Measurements from ENCODE around the gene GALNTL6.
"Not testable (repeated sequence)": the region's sequence is repeated elsewhere in the genome, so short reads cannot be mapped to it uniquely, and the experiment has no call there.

GALNTL6 gene

DNA sequence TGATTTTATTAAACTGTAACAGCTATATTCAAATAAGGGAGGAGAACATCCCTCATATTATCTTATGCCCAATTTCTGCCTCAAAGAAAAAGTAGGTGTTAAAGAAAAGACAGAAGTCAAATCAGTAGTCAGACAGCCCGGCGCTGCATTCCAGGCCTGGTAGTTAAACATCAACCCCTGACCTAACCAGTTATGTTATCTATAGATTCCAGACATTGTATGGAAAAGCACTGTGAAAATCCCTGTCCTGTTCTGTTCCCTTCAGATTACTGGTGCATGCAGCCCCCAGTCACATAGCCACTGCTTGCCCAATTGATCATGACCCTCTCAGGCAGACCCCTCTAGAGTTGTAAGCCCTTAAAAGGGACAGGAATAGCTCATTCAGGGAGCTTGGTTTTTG lies 1085.5 kb downstream of the GALNTL6 start:
- DNase-seq = no peak

DNA sequence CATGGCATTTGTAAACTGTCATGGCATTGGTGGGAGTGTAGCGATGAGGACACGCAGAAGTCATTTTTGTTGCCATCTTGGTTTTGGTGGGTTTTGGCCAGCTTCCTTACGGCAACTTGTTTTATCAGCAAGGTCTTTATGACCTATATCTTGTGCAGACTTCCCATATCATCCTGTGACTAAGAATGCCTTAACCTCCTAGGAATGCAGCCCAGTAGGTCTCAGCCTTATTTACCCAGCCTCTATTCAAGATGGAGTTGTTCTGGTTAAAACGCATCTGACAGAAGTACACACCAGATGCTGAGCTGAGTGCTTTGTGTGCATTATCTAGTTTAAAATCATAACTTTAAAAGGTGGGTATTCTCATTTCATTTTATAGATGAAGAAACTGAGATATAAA lies 1086.7 kb downstream of the GALNTL6 start:
- DNase-seq = no peak

DNA sequence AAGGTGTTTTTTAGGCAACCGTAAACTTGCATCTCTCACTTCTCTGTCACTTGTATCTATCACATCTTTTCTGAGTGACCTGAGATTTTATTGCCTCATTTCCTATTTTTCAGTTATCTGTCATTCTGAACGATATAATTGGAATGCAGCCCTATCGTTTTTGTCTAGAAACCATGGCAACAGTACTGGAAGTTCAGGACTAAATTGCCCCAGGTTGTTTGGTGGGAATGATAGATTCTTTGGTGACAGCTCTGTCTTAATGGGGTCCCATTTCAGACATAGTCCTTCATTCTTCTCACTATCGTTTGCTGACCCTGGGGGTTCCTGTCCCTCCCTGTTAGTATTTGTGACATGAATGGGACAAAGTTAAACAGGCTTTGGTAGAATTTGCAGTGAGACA lies 1087.7 kb downstream of the GALNTL6 start:
- DNase-seq = no peak

DNA sequence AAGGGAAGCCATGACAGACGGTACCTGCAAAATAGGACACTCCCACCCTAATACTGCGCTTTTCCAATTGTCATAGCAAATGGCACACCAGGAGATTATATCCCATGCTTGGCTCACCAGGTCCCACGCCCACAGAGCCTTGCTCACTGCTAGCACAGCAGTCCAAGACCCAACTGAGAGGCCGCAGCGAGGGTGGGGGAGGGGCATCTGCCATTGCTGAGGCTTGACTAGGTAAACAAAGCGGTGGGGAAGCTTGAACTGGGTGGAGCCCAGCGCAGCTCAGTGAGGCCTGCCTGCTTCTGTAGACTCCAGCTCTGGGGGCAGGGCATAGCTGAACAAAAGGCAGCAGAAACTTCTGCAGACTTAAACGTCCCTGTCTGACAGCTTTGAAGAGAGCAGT lies 1099.3 kb downstream of the GALNTL6 start:
- not testable (repeated sequence) for DNase-seq

DNA sequence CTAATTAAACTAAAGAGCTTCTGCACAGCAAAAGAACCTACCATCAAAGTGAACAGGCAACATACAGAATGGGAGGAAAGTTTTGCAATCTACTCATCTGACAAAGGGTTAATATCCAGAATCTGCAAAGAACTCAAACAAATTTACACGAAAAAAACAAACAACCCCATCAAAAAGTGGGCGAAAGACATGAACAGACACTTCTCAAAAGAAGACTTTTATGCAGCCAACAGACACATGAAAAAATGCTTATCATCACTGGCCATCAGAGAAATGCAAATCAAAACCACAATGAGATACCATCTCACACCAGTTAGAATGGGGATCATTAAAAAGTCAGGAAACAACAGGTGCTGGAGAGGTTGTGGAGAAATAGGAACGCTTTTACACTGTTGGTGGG lies 1104.2 kb downstream of the GALNTL6 start:
- DNase-seq = not testable (repeated sequence)

DNA sequence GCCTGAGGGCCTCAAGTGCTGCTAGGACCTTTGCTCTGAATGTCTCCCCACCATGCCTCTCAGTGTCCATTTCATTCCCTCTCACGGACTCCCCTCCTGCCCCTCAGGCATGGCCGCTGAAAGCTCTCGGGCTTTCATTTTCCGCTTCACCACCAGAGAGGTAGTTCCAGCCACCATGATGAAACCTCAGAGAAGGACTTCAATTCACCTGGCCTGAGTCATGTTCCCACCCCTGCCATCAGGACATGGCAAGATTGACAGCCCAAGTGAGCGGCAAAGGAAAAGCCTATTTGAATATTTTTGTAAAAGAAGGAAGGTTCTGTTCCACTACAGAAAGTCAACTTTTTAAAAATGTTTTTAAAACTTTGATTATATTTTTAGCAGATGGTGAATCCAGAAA lies 1106.1 kb downstream of the GALNTL6 start:
- no peak for DNase-seq

DNA sequence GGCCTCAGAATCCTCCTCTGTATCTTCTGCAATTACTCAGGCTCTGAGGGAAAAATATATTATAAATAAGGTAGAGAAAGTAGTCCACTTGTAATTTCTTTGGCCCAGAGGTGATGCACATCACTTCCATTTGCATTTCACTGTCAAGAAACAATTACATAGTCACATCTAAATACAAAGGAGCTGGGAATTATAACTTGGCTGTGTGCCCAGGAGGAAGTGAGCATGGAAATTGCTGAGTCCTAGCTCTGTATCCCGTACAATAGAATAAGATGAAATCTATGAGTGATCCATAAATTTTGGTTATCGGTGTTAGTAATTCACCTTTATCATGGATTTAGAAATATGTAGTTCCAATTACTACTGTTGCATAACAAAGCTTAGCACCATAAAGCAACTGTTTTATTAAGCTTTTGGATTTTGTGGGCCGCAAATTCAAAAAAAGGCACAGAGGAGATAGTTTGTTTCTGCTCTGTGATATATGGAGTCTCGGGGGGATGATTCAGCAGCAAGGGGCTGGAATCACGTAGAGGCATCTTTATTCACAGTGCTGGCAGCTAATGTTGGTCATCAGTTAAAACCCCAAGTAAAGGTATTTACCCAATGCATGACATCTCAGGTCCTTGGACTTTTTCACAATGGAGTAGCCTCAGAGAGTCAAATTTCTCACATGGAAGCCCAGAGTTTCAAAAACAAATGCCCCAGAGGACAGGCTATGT lies 1114.1 kb downstream of the GALNTL6 start:
- no peak for DNase-seq

DNA sequence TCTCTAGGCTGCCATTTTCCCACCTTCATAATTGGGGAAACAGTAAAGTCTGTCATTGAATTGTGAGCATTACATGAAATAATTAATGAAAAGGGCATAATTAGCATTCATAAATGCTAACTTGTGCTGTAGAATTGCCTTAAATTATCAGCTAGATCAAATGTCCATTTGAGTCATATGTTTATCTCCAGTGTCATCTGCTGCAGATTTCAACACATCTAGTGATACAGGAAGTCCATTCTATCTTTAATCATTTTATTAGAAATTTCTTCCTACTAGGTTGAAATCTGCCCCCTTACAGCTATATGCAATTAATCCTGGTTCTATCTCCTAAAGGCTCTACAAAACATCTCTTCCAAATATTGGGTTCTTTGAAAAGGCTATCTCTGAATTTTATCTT lies 1115.1 kb downstream of the GALNTL6 start:
- no peak for DNase-seq

DNA sequence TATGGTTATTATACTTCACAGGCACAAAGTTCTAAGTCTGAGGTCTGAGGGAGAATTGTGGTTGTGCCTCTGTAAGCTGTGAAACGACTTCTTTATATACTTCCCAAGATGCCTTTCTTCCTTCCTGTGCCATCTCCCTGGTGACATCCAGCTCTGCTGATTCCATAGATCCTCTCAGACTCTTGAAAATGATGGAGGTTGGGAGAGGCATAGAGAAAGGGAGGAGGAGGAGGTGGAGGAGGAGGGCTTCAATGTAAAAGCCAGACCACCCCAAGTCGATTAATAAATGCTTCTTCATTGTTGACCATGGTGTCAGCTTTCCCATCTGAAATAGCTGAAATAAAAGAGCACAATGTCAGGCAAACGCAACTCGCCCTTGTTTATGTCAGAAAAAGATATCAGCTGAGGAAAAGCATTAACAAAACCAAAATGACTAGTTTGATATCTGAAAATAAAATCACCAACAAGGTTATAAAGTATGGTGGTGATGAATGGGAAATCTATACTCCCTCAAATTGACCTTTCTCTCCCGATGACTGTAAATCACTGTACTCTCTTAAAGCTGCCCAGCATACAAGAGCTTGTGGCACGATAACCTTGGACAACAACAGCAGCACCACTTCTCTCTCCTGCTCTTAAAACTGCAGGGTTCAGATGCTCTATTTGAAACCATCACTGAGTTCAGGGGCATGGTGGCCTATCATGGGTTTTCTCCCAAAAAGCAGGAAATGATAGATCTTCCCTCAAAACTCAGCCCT lies 1125.0 kb downstream of the GALNTL6 start:
- no peak for DNase-seq

DNA sequence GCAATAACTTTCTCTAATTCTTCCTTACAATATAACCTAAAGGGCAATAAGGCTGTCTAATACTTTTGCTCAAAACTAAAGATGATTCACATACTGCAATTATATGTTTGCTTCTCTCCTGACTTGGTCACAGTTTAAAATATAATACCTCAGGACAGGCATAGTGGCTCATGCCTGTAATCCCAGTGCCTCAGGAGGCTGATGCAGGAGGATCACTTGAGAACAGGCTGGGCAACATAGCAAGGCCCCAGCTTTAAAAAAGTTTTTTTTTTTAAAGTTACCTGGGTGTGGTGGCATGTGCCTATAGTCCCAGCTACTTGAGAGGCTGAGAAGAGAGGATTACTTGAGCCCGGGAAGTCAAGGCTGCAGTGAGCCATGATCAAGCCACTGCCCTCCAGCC lies 1125.7 kb downstream of the GALNTL6 start:
- DNase-seq = no peak

DNA sequence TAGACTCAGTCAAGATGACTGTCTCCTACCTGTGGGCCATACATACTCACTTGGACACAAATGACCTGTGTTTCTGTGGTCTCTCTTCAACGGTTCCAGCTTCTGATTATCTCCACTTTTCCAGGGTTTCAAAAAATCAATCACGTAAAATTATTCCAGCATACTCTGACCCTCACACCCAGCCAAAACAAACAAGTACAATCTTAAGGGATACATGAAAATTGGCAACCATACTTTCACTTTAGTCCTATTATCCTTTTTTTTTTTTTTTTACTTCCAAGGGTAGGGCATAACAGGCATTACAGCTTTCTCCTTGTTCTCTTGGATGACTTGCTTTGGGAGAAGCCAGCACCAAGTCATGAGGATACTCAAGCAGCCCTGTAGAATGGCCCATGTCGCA lies 1129.6 kb downstream of the GALNTL6 start:
- DNase-seq = no peak

DNA sequence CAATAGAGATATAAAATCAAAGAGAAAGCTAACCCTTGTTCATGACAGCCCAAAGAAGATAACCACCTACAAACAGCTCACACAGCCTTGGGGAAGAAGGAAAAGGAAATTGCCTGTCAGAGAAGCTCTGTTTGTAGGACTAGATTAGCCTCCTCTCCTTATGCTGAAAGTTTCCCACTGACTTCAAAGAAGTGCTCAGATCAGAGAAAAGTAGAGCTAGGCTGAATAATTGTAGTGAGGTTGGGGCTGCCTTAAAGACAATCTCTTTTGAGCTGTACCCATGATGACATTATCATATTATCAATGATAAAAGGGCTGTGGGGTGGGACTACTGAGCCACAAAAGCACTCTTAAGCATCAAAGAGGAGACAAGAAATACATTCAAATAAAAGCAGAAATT lies 1132.4 kb downstream of the GALNTL6 start:
- DNase-seq = no peak

DNA sequence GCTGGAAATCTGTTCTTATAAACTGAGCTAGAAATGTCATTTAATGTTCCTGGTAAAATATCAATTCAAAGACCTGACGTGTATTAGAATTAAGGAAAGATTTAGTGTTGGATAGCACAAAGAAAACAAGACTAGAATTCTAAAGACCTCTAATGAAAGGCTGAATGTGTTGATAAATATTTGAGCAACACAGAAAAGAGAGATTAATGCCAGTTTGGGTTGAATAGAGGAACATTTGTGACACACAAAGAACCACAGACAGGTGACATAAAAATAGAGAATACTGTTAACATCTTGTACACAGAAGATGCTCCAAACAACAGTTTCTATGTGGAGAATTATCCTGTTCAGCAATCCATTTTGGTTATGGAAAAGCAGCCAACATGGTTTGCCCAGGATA lies 1133.3 kb downstream of the GALNTL6 start:
- DNase-seq = no peak

DNA sequence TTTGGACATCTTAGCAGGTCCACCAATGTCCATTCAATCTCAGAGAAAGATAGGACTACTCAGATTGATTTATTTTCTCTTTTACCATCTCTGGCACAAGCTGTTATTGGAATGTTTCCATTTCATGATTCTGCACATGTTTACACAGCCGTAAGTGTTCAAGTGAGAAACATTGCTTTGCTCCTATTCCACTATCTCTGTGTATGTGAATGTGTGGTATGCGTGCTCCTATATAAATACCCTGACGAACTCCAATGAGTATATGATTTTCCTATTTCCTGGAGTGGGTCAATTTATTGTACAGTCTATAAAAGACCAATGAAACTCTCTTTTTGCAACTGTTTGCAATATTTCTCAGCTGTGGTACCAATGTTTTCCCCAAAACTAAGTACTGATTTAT lies 1134.4 kb downstream of the GALNTL6 start:
- DNase-seq = no peak

DNA sequence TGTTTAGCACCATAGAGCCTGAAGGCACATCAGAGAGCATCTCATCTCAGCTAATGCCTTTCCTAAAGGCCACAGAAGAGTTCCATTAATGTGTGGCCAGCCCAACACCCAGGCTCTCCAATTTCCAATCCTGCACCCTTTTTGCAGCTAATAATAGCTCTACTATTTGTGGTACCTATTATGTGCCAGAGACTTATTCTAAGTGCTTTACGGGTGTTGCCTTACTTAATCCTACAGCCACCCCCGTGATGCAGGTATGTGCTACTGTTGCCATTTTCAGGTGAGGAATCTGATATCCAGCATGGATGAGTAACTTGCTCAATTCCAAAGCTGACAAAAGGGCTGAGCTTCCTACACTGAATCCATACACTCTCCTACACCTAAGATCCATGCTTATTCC lies 1137.8 kb downstream of the GALNTL6 start:
- no peak for DNase-seq

DNA sequence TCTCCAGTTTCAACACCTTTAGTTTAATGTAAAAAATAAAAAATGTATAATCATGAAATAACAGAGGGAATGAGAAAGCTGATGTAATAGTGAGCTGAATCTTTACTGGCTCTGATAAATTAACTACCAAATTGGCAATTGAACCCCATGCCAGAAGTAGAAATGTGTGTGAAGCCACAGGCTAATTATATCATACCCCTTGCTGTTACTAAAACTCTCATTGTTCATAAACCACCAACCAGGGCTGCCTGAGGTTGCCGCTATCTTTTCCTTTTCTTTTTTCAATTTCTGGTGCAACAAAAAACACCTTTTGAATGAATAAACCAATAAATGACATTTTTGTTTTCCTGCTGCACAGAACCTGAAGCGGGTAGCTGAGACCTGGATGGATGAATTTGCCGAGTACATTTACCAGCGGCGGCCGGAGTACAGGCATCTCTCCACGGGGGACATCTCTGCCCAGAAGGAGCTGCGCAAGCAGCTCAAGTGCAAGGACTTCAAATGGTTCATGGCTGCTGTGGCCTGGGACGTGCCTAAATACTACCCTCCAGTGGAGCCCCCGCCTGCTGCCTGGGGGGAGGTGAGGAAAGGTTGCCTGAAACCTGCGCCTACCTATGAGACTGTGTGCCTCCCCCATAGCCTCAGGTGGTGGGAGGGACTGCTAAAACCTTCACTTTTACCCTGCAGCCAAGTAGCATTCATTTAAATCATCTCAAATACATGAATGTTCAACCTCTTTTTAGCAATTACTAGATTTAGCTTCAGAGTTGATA lies 1138.7 kb downstream of the GALNTL6 start:
- DNase-seq = no peak

DNA sequence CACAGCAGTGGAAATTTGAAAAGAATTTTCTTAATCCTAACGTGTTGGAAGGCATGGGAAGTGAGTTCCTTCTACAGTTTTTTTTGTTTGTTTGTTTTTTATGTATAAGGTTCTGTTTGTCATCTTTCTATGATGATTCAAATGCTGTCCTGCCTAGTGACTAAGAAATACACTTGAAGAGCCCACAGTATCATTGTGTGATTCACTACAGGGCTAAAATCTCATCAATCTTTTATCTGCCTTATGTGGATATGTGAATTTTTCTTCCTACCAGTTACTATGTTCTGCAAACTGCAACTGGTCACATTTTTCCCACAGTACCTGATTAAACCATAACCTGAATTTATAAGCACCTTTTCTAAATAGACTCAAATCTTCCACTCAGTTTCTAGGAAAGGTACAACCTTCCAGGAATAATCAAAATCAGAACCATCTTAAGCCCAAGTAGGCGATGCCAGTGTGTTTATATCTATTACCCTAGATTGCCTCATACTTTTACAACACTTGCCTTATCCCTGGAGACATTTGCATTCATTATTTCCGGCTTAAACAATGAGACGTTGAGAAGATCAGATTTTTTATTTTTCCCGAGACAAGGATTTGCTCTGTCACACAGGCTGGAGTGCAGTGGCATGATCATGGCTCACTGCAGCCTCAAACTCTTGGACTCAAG lies 1140.8 kb downstream of the GALNTL6 start:
- DNase-seq = no peak

DNA sequence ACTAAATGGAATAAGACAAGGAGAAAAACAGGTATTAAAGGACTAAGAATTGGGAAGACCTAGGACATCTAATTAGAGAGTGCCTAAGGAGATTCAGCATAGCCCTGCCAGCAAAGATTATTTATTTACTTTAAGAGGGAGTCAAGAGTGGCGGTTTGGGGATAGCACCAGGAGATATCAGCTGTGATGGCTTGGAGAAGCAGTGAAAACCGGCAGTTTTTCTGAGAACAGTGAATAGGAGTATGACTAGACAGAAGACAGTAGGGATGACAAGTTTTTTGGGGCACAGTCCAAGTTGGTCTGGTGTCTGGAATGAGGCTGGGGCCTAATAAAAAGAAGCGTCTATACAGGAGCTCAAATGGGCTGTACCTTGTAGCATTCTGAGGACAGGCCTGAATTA lies 1143.1 kb downstream of the GALNTL6 start:
- not testable (repeated sequence) for DNase-seq

DNA sequence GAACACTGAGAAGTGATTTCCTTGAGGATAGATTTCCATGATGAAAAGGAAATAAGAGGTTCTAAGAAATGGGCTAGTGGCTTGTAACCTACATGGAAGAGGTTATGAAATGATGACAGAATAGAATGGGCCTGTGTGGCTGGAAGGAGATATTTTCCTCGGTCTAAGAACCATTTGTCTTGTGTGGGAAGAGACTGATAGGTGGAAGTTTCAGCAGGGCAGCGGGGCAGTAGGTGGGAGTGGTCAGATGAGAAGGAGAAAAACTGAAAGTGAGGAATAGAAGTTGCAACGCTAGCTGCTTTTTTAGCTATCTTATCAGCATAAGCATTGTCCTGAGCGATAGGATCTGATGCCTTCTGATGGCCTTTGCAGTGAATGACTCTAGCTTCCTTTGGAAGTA lies 1144.0 kb downstream of the GALNTL6 start:
- no peak for DNase-seq

DNA sequence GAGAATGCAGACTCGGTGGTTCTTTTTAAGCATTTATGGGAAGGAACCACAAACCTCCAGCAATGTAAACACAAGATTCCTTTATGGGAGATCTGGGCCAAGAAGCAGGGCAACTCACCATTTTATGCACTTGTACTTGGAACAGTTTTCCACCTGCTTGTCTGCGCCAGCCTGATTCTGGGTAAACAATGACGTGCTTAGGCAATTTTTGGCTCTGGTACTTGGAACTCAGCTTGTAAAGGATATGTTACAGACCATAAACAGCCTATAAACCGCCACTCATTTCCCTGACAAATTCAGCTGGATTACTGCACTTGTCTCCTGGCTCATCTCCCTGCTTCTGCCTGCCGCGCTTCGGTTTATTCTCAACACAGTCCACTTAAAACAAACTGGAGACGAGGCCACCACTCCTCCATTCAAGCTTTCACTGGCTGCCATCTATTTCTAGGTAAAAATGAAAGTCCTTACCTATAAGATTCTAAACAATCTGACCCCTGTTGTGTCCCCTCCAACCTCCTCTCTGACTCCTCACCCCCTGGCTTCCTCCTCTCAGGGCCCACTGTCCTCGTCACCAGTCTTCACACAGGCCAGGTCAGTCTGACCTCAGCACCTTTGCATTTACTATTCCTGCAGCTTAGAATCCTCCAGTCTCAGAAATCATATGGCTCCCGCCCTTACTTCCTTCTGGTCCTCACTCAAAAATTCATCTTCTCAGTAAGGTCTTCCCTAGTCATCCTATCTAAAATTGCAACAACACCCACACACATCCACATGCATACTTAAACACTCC lies 1149.6 kb downstream of the GALNTL6 start:
- no peak for DNase-seq

DNA sequence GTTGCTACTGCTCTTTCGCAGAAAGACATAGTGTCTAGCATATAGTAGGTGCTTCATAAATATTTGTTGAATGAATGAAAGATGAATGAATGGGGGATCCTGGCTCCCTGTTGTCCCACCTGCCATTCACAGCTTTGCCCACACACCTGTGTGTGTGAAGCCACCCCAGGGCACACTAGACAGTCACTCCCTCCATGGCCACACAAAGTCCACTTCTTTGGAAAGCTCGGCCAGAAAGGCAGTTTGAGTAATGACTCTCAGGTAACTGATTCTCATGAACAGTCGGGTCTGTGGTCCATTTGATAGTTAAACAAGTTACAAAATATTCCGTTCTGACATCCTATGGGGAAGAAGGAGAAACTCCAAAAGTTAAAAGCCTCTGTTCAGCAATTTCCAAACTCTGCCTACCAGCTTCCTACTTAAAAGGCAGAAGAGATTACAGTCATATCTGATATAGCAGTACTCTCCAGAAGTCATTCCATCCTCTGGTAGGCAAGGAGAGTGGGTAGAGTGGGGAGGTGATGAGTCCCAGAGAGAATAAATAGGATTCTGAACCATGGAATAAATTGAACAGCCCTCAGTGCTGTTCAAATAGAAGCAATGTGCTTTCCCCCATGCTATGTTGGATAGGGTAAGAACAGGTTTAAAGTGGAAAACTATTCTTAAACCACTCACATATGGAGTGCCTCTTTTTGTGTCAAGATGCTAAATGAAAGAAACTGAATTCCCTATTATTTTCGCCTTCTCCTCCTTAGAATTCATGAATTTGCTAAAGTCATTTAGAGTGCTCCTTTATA lies 1150.5 kb downstream of the GALNTL6 start:
- DNase-seq = no peak

DNA sequence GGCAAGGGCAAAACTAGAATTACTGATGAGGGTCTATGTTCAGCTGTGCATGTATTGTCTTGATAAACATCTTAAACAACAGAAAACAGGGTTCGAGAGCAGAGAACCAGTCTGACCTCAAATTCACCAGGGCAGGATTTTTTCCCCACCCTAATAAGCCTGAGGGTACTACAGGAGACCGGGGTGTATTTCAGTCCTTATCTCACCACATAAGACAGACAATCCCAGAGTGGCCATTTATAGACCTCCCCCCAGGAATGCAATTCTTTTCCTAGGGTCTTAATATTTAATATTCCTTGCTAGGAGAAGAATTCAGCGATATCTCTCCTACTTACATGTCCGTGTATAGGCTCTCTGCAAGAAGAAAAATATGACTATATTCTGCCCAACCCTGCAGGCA lies 1157.0 kb downstream of the GALNTL6 start:
- DNase-seq = not testable (repeated sequence)

All from activated naive CD4-positive, alpha-beta T cell treated with Interleukin-2 at 50 U/mL for 16 hours (primary cell).